HepG2 (cell line): ENCODE results near the gene PGPEP1. TPM values are rescaled to one million over a fixed set of nuclear protein-coding genes. Genes with fewer than 3 reads are reported as not detected.

Experiments
- ADNP ChIP-seq: sonication (generic); formaldehyde crosslinking; IDR thresholded peaks from 2 replicates; pipeline ENCODE4 v1.4.0; 2020; ENCODE audit warnings: missing genetic modification reagents
- BHLHE40 ChIP-seq: IDR thresholded peaks from 2 replicates; pipeline ENCODE4 v1.6.1; 2011; ENCODE audit warnings: low read length, improper control_type of control experiment
- BORCS8-MEF2B ChIP-seq: sonication (generic); formaldehyde crosslinking; IDR thresholded peaks from 2 replicates; pipeline ENCODE4 v1.8.0; 2022; ENCODE audit warnings: mild to moderate bottlenecking, missing genetic modification reagents
- CREM ChIP-seq, 2 experiments: sonication (generic) in 1 of 2; formaldehyde crosslinking in 1 of 2; IDR thresholded peaks; 2 replicates each; pipeline versions ENCODE4 v1.4.0 to v1.6.1; 2016 to 2020; ENCODE audit warnings: antibody characterized with exemption in 1 of 2, mild to moderate bottlenecking in 1 of 2, missing genetic modification reagents in 1 of 2
- GFI1 ChIP-seq: sonication (generic); formaldehyde crosslinking; IDR thresholded peaks from 2 replicates; pipeline ENCODE4 v1.5.0; 2020; ENCODE audit warnings: missing genetic modification reagents, mild to moderate bottlenecking, borderline replicate concordance
- GTF2F1 ChIP-seq: fragments of 150-350 bp; IDR thresholded peaks from 2 replicates; pipeline ENCODE4 v1.6.1; 2014; ENCODE audit warnings: low read length
- HCFC1 ChIP-seq: fragments of 150-350 bp; IDR thresholded peaks from 2 replicates; pipeline ENCODE4 v1.6.1; 2014; ENCODE audit warnings: low read depth, low read length
- HHEX ChIP-seq: IDR thresholded peaks from 2 replicates; pipeline ENCODE4 v1.6.1; 2016; ENCODE audit warnings: control low read depth
- HIC2 ChIP-seq: sonication (generic); formaldehyde crosslinking; IDR thresholded peaks from 2 replicates; pipeline ENCODE4 v1.9.0; 2022; ENCODE audit warnings: low read depth, missing genetic modification reagents
- HOXA3 ChIP-seq: sonication (generic); formaldehyde crosslinking; IDR thresholded peaks from 2 replicates; pipeline ENCODE4 v1.5.0; 2020; ENCODE audit warnings: missing genetic modification reagents
- KDM2A ChIP-seq: sonication (generic); formaldehyde crosslinking; IDR thresholded peaks from 2 replicates; pipeline ENCODE4 v1.4.0; 2020; ENCODE audit warnings: low read depth, missing genetic modification reagents, borderline replicate concordance
- MBNL3 ChIP-seq: fragments of 250-450 bp; sonication (Bioruptor Pico); conservative IDR thresholded peaks from 2 replicates; pipeline ENCODE4 v1.8.0; 2022; ENCODE audit warnings: mild to moderate bottlenecking, inconsistent platforms
- MED8 ChIP-seq: sonication (generic); formaldehyde crosslinking; IDR thresholded peaks from 2 replicates; pipeline ENCODE4 v1.8.1; 2023; ENCODE audit warnings: mild to moderate bottlenecking, missing genetic modification reagents; ENCODE audit not compliant: insufficient replicate concordance
- NR2C2 ChIP-seq: sonication (generic); formaldehyde crosslinking; IDR thresholded peaks from 2 replicates; pipeline ENCODE4 v1.4.0; 2020; ENCODE audit warnings: missing genetic modification reagents, mild to moderate bottlenecking, moderate library complexity, borderline replicate concordance
- REL ChIP-seq: sonication (generic); formaldehyde crosslinking; conservative IDR thresholded peaks from 2 replicates; pipeline ENCODE4 v1.8.0; 2022; ENCODE audit warnings: mild to moderate bottlenecking, missing genetic modification reagents, moderate library complexity
- U2AF2 ChIP-seq: fragments of 200-400 bp; formaldehyde crosslinking; IDR thresholded peaks from 2 replicates; pipeline ENCODE4 v1.6.1; 2017; ENCODE audit warnings: low read depth, mild to moderate bottlenecking, low read length
- YY1 ChIP-seq: IDR thresholded peaks from 2 replicates; pipeline ENCODE4 v1.6.1; 2011; ENCODE audit warnings: low read length, low read depth, moderate library complexity, mild to moderate bottlenecking; ENCODE audit not compliant: insufficient read depth, insufficient replicate concordance
- ZNF232 ChIP-seq: sonication (generic); formaldehyde crosslinking; IDR thresholded peaks from 2 replicates; pipeline ENCODE4 v1.4.0; 2020; ENCODE audit warnings: missing genetic modification reagents, borderline replicate concordance
- ZNF280B ChIP-seq: sonication (generic); formaldehyde crosslinking; IDR thresholded peaks from 2 replicates; pipeline ENCODE4 v1.5.0; 2020; ENCODE audit warnings: missing genetic modification reagents, mild to moderate bottlenecking, borderline replicate concordance
- ZNF343 ChIP-seq: sonication (generic); formaldehyde crosslinking; IDR thresholded peaks from 2 replicates; pipeline ENCODE4 v1.4.0; 2020; ENCODE audit warnings: mild to moderate bottlenecking, missing genetic modification reagents
- ZNF644 ChIP-seq: IDR thresholded peaks from 2 replicates; pipeline ENCODE4 v1.6.1; 2016; ENCODE audit warnings: low read depth
- ZNF709 ChIP-seq: sonication (generic); formaldehyde crosslinking; IDR thresholded peaks from 2 replicates; pipeline ENCODE4 v1.5.0; 2020; ENCODE audit warnings: mild to moderate bottlenecking, missing genetic modification reagents
- ZNF883 ChIP-seq: sonication (generic); formaldehyde crosslinking; IDR thresholded peaks from 2 replicates; pipeline ENCODE4 v1.5.1; 2020; ENCODE audit warnings: mild to moderate bottlenecking, missing genetic modification reagents; ENCODE audit errors: not compliant biosample characterization
- ZUFSP ChIP-seq: sonication (generic); formaldehyde crosslinking; IDR thresholded peaks from 2 replicates; pipeline ENCODE4 v1.9.0; 2021; ENCODE audit warnings: missing genetic modification reagents, mild to moderate bottlenecking, borderline replicate concordance
- polyA plus RNA-seq, 8 experiments: library from polyadenylated mRNA; depleted of rRNA in 3 of 8; stranded (reverse) in 7 of 8; unstranded in 1 of 8; fragments of >200 nt; fragmentation: Illumina TruSeq in 4 of 8; extraction: Trizol in 4 of 8; gene quantifications; 2 replicates each; pipeline versions ENCODE4 v1.2.1 to v1.2.3, GENCODE V29; 2011 to 2016; ENCODE audit warnings: low read depth in 4 of 8, missing spikeins in 1 of 8, mixed read lengths in 1 of 8; ENCODE audit not compliant: insufficient read depth in 1 of 8
- total RNA-seq, 5 experiments: library from RNA; depleted of rRNA; stranded (reverse); fragments of >200 nt; fragmentation: Illumina TruSeq; extraction: Trizol; gene quantifications; 2 replicates each; pipeline ENCODE4 v1.2.3, GENCODE V29; 2016; ENCODE audit warnings: low read depth in 1 of 5
- TF ChIP-seq, protein P1 (sequence below): sonication (generic); formaldehyde crosslinking; IDR thresholded peaks from 2 replicates; pipeline ENCODE4 v1.4.0; 2020; ENCODE audit warnings: mild to moderate bottlenecking, missing genetic modification reagents

PGPEP1 gene
- total and polyA plus RNA-seq, 2 of the 13 experiments (the other 11 are each of a cell fraction or from before 2014, with no cell fraction given) = 53.1 to 56.6 TPM

DNA sequence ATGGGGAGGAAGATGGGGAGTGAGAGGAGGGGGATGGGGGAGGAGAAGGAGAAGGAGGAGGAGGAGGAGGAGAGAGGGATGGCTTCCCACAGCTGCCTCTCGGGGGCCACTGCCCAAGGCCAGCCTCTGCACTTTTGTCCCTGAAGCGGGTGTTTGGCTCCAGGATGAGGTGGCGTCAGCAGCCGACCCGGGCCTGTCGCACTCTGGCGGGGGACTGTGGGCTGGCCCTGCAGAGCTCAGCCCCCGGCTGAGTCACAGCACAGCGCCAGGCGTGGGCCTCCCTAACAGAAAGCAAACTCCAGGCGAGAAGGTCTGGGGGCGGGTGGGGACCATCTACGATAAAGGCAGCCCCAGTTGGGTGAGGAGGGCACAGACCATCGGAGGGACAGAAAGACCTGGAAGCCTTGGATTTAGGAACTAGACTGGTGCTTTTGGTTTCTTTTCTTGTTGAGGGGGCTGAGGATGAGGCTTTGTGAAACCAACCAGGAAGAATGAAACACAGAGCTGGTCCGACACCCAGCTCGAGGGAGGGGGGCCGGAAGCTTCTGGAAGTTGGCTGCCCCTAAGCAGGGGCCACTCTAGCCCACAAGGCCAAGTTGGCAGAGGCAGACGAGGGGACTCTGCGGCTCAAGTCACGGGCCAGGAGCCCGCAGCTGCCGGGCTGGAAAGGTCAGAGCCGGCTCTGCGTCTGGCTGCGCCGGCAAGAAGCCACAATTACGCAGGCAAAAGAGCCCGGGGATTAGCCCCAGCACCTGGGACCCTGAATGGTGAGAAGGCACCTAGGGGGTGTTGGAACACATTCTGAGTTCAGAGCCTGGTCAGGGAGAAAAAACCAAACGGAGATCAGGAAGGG, 35.7 kb upstream of the PGPEP1 start (continued):
- no peak for TF ChIP-seq ZNF280B (CRISPR knock-in tag)
- TF ChIP-seq HOXA3 (CRISPR knock-in tag) = peak; percentile 60
- TF ChIP-seq NR2C2 (CRISPR knock-in tag) = peak; percentile 60; the same call in 1 of the 2 replicates
- TF ChIP-seq ZNF644 (CRISPR knock-in tag) = no peak
- no peak for TF ChIP-seq MED8 (CRISPR knock-in tag)
- no peak for TF ChIP-seq GTF2F1
- peak; percentile 51 for TF ChIP-seq CREM (IDR thresholded peaks at IDR 0.05)
- TF ChIP-seq CREM (CRISPR knock-in tag; IDR thresholded peaks at IDR 0.05) = no peak
- no peak for TF ChIP-seq ADNP
- peak; percentile 51; the same call in 1 of the 2 replicates for TF ChIP-seq ZNF709 (CRISPR knock-in tag)
- TF ChIP-seq GFI1 (CRISPR knock-in tag) = no peak
- no peak for TF ChIP-seq ZNF232 (CRISPR knock-in tag)
- peak; percentile 91 for TF ChIP-seq ZNF883
- TF ChIP-seq HHEX (CRISPR knock-in tag) = no peak
- peak; percentile 56 for TF ChIP-seq BORCS8-MEF2B (CRISPR knock-in tag)
- no peak for TF ChIP-seq YY1
- TF ChIP-seq BHLHE40 = no peak
- no peak for TF ChIP-seq HCFC1
- TF ChIP-seq HIC2 (CRISPR knock-in tag) = peak; percentile 35
- no peak for TF ChIP-seq ZUFSP (CRISPR knock-in tag)
- peak; percentile 90 for TF ChIP-seq KDM2A (CRISPR knock-in tag)
- TF ChIP-seq ZNF343 (CRISPR knock-in tag) = peak; percentile 62; the same call in 1 of the 2 replicates
- no peak for TF ChIP-seq U2AF2
- TF ChIP-seq REL (CRISPR knock-in tag) = no peak
- no peak for TF ChIP-seq MBNL3 (CRISPR knock-in tag)
- TF ChIP-seq, protein P1, sequence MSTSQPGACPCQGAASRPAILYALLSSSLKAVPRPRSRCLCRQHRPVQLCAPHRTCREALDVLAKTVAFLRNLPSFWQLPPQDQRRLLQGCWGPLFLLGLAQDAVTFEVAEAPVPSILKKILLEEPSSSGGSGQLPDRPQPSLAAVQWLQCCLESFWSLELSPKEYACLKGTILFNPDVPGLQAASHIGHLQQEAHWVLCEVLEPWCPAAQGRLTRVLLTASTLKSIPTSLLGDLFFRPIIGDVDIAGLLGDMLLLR (CRISPR knock-in tag) = no peak
